ENCODE data around the gene TEX10. TPM values are rescaled to one million over a fixed set of nuclear protein-coding genes. Genes with fewer than 3 reads are reported as not detected.
"Not testable (repeated sequence)": the region's sequence is repeated elsewhere in the genome, so short reads cannot be mapped to it uniquely, and the experiment has no call there.

Gene TEX10
- total RNA-seq, 1 donor from 2014 or later, result 33.6 TPM

DNA sequence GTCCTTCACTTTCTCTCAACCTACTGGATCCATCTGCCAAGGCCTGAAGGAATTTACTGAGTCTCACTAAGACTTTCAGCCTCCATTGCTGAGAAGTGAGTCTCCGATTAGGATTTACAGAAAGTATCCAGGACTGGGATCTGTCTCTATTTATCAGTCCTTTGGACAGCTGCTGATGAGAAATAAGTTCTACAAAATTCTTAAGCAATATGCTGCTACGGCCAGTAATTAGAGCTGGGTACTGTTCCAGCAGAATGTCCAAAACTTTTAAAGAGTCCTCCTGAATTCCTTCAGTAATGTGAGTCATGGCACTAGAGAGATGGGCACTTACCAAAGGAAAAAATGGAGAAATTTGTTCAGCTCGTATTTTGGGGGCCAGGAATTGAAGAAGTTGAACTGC lies 5.9 kb downstream of the TEX10 start:
- DNase-seq, result no peak

DNA sequence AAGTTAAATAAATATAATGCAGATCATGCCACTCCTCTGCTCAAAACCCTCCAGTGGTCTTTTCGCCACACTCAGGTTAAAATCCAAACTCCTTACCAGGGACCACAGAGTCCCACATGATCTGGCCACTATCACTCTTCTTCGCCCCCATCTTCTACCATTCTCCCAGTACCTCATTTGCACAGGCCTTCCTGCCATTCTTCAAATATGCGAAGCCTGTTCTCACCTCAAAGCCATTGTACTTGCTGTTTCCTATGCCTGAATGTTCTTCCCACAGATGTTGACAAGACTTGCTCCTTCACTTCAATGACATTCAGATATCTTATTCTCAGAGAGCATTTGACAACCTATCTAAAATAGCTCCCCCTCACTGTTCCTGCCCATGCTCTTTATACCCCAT lies 10.9 kb downstream of the TEX10 start:
- DNase-seq, result no peak

DNA sequence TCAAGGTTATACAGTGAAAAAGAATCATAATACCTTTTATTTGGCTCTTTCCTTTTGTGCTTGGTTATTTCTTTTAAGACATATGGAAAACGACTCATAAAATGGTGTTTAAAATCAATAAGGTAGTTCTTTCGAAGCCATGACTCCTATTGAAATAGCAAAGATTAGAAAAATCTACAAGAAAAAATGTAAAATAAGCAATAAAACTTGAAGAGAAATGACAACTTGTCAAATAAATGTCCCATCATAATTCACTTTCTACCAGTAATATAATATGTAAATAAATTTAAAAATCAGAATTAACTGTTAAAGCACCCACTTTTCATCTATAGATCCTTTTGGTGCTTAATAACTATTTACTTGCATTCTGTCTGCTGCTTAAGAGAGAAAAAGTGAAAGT lies 12.5 kb downstream of the TEX10 start:
- no peak for DNase-seq

DNA sequence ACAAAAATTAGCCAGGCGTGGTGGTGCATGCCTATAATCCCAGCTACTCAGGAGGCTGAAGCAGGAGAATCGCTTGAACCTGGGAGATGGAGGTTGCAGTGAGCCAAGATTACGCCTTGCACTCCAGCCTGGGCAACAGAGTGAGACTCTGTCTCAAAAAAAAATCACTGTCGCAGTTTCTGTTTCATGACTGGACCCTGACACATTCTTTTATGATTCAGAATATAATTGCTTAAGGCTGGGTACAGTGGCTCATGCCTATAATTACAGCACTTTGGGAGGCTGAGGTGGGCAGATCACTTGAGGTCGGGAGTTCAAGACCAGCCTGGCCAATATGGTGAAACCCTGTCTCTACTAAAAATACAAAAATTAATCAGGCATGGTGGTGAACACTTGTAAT lies 14.0 kb downstream of the TEX10 start:
- not testable (repeated sequence) for DNase-seq

DNA sequence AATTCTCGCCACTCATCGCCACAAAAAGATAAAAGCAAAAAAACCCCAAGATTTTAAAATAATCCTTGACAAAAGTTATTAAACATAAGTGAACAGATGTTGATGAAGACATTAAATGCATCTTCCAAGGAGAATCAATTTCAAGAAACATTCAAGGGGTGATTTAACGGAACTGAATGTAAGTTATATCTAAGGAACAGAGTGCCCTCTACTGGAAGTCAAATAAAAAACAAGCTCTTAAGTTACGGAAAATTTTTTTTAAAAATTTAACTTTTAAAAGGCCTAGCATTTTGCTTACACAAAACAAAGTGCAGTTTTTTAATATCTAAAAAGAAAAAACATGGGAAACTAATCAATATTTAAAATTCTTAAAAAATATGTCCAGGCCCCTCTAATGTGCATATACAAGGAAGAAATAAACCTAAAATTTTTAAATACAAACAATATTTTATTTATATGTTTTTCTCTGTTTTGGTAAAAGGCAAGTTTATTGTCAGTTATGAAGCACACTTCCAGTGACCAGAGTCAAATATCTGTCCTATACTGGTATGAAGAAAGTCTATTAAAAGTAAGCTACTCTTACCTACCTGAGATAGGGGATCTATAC lies 28.0 kb downstream of the TEX10 start:
- no peak for DNase-seq

DNA sequence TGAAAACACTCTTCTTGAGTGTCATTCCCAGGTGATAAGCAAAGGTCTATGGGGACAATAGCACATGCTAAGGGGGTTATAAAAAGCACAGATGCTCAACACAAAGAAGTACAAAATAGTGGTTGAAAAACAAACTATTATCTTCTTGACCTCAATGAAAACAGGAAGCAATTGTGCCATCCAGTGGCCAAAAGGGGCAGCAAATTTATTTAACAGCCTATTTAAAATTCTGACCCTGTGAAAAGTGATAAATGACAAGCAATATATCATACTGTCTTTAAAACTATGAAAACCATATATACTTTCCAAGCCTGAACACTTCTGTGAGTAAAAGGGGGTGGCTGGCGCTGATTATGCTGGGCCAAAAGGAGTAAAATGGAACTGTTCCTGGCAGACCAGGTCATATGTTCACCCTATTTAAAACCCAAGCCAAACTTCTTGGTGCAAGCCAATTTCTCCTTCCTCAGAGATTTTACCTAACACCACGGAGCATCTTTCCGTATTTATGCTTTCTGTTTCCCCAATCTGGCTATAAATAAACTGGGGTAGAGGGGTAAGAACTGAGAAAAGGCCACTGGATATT lies 29.7 kb downstream of the TEX10 start:
- no peak for DNase-seq

DNA sequence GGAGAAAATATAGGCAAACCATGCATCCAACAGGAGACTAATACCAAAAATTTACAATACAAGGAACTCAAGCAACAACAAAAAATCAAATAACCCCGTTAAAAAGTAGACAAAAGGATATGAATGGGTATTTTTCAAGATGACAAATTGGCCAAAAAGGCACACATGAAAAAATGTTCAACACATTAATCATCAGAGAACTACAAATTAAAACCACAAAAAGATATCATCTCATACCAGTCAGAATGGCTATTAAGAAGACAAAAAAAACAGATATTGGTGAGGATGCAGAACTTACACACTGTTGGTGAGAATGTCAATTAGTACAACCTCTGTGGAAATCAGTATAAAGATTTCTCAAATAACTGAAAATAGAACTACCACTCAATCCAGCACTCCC lies 35.0 kb downstream of the TEX10 start:
- DNase-seq, result no peak

DNA sequence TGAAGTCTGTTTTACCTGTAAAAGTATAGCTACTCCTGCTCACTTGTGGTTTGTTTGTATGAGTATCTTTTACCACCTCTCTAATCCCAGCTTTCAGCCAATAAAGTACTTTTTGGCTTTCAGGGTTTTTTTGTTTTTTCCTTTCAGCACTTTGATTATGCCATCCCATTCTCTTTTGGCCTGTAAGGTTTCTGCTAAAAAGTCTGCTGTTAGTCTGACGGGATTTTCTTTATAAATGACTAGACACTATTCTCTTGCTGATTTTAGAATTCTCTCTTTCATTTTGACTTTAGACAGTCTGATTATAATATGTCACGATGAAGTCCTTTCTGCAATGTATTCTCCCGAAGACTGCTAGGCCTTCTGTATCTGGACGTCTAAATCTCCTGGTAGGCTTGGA lies 37.2 kb downstream of the TEX10 start:
- no peak for DNase-seq

DNA sequence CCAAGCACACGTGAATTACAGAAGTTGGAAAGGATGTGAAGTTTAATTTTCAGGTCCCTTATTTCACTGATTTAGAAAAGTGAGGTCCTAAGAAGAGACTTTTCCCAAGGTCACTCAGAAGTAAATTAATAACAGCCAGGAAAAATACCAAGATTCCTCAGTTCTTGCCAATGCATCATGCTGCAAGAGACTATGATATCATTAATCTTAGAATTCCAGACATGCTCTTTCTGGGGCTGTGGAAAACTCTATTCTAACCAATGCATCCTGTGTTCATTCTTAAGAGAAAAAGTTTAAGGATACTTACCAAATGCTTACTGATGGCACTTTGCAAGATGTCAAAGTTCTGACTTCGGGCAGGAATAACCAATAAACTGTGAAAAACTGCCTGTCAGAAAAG lies 42.8 kb downstream of the TEX10 start:
- no peak for DNase-seq

DNA sequence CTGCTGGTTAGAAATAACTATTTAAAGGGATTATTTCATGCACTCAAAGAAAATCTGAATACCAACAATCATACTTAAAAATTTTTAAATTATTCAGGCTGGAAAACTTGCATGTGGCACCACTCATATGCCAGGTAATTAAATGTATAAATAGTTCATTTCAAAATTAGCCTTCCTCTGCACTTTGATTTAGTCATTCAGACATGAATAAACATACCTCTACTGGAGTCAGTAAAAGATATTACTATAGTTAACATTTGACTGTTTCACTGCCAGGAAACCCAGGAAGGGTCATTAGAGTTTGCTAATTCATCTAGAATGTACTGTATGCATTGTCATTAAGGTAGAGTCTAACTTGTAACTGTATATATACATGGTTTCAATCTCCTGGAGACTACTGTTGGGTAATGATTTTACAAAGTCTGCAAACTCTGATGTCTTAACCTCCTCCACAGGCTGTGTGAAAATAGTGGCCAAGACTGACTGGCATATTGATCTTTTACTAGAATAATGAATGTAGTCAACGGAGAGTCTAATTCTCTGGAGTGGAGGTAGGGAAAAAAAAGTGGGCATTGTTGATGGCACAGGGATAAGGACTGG lies 43.7 kb downstream of the TEX10 start:
- DNase-seq, result no peak

DNA sequence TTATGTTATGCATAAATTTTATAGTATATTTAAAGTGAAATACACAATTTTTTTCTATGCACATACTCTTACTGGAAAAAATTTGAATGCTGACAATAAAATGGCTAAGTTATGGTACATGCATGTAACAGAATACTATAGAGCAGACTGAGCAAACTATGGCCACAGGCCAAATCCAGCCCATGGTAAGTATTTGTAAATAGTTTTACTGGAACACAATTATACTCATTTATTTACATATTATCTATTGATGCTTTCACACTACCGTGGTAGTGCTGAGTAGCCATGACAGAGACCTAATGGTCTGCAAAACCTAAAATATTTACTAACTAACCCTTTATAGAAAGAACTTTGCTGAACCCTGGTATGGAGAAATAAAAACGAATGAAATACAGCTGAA lies 45.7 kb downstream of the TEX10 start:
- no peak for DNase-seq

DNA sequence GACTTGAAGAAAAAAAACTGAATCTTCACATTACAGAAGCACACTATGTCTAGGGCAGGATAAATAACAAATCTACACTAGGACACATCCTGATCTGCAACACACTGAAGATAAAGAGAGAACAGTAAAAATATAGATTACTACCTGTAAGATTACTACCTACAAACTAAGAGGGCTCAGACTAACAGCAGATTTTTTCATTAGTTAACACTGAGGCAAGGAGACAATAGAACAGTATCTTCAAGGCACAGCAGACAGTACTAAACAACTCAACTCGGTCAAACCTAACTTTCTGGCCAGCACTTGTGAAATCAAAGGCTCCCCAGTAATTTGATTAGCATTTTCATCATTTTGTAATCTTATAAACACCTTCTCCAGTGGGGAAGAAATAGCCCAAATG lies 46.5 kb downstream of the TEX10 start:
- no peak for DNase-seq

DNA sequence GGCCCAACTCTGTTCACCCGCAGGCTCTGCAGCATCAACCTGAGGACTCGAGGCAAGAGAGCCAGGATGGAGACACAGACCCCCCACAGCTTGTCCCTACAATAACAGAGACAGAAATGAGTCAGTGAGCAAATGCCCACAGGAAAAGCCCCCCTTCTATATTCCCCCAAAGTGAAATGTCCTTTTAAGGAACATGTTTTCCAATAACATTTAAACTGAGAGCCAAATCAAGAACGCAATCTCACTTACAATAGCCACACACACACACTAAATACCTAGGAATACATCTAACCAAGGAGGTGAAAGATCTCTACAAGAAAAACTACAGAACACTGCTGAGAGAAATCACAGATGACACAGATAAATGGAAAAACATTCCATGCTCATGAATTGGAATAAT lies 49.0 kb downstream of the TEX10 start:
- no peak for DNase-seq

DNA sequence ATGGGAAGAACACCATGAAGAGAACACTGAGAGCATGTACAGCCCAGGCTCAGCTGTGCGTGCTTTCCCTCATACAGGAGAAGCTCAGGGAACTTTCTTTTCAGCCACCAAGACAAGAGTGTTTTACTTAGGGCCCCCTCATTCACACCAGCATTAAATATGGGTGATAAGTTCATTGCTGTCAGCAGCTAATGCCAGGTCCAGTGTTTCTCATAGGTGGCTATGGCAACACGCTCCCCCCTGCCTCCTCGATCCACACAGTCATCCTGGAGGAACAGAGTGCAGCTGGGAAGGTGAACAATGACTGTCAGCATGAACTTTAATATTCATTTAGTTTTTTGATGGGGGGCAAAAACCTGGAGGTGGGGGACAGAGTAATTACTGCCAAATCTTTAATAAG lies 54.4 kb downstream of the TEX10 start:
- no peak for DNase-seq

DNA sequence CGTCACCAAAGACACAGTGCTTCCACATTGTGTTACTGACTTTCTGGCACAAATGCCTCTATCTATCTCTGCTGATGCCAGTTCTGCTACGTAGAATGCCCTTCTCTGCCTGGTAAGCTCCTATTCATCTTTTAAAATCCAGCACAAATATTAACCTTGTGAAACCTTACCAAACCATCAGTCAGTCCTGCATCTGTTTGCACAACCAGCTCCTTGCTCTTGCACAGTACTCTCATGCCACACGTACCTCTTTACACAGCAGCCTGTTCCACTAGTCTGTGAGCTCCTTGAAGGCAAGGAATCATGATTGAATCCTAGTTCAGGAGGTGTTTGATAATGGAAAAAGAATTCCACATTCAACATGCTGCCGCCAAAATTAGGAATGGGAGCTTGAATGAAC lies 56.3 kb downstream of the TEX10 start:
- DNase-seq, result no peak

DNA sequence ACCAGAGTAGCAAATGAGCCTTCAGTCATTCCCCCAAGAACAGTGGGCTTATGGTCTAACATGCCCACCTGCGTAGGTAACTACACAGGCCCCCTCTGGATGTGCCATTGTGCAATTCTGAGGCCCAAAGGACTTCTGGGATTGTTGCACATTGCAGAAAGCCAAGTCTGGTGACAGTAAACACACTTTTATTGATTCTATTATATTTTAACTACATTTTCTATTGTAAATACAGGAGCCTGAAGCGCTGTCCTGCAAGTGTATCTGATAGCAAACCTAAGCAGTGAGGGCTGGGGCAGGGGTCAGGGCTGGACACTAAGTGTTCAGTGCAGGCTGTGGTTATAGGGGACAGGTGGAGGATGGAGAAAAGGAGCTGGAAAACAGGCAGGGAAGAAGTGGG lies 57.5 kb downstream of the TEX10 start:
- no peak for DNase-seq

DNA sequence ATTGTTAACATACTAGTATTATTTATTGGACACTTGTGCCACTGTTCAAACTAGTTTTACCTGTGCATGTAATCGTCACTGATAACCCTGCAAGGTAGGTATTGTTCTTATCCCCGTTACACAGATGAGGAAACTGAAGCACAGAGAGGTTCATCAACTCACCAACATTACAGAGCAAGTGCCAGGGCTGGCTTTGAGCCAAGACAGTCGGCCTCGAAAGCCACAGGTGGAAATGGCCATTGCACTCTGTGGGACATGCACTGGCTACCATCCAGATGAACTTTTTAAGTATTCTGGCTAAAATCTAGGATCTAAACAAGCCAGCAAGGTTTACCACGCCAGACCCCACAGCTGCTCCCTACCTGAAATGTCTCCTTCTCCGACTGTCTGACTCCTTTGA lies 57.9 kb downstream of the TEX10 start:
- no peak for DNase-seq

DNA sequence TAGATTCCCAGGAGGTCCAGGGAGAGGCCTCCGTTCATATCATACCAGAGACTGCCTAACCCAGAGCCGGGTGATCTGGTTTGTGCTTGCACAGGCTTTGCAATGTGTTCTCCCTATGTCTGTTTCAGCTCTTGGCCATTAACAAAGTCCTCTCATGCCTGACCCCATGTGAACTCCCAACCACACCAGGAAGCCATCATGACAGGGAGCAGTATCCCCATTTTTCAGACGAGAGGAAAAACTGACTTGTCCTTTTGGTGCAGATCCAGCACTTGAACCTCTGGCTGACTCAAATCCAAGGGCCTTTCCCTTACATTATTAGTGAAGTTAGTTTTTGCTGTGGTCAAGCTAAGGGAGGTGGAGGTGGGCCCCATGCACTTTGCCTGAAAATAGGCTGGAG lies 58.4 kb downstream of the TEX10 start:
- DNase-seq, result no peak

DNA sequence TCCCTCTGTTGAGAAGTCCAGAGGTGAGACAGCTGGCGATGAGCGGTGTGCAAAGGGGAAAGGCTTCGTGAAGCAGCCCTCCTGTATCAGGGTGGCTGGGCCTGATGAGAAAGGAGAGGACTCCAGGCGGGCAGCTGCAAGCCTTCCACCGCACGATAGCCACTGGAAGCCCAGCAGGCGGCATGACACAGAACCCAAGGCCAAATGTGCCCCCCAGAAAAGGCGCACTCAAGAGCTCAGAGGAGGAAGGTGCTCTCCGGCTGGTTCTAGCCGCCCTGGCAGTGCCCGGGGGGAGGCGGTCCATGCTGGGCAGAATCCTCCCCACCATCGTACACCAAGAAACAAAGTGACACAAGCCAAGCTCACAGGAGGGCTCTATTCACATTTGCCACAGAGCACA lies 60.3 kb downstream of the TEX10 start:
- no peak for DNase-seq

DNA sequence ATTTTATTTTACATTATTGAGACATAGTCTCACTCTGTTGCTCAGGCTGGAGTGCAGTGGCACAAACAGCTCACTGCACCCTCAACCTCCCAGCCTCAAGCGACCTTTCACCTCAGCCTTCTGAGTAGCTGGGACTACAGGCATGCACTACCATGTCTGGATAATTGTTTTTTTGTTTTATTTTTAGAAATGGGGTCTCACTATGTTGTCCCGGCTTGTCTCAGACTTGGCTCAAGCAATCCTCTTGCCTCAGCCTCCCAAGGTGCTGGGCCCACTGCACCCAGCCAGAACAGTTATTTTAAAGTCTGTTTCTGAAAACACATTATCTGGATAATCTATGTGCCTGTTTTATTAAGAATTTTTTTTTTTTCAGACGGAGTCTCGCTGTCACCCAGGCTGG lies 62.0 kb downstream of the TEX10 start:
- DNase-seq, result no peak

DNA sequence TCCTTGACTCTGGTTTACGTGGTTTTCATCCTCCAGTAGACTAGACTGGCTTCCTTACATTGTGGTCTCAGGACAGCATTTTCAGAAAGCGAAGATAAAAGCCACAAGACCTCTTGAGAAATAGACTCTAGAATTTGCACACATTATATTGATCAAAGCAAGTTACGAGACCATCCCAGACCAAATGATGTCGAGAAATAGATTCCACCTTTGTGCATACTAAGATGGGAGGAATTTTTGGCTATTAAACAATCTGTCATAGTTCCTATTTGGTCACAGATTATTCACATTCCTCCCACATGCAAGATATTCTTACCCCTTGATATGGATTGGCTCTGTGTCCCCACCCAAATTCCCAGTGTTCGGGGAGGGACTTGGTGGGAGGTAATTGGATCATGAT lies 65.6 kb downstream of the TEX10 start:
- DNase-seq, result no peak

DNA sequence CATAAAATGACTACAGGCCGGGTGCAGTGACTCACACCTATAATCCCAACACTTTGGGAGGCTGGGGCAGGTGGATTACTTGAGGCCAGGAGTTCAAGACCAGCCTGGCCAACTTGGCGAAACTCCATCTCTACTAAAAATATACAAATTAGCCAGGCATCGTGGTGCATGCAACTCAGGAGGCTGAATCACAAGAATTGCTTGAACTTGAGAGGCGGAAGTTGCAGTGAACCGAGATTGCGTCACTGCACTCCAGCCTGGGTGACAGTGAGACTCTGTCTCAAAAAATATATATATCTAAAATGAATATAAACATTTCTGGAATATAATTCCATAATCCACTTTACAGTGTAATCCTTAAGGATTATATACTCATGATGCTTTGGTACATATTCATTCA lies 66.5 kb downstream of the TEX10 start:
- no peak for DNase-seq

DNA sequence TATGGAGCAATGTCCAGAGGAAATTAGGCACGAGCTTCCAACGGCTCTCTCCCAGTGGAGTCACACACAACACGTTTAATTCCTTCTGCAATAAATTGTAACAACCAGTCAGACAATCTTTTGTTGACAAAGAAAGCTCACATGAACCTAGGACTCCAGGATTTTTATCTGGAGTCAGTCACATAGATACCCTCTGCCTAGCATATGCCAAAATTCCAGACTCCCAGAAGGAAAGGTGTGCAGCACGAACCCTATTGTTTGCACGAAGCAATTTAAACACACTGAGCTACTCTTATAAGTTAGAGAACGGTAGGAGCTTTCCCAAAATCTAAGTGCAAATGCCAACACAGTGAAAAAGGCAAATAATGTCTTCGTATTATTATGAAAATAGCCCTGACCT lies 67.1 kb downstream of the TEX10 start:
- no peak for DNase-seq

DNA sequence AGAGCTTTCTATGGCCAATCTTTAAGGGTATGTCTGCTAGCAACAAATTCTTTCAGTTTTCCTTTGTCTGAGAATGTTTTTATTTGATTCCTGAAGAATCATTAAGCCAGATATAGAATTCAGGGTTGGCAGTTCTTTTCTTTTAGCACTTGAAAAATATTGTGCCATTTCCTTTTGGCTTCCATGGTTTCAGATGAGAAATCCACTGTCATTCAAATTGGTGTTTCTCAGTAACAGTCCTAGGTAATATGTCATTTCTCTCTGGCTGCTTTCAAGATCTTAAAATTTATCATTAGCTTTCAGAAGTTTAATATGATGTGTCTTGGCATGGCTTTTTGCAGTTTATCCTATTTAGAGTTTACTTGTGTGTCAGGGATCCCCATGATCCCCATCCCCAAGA lies 67.7 kb downstream of the TEX10 start:
- DNase-seq, result no peak

DNA sequence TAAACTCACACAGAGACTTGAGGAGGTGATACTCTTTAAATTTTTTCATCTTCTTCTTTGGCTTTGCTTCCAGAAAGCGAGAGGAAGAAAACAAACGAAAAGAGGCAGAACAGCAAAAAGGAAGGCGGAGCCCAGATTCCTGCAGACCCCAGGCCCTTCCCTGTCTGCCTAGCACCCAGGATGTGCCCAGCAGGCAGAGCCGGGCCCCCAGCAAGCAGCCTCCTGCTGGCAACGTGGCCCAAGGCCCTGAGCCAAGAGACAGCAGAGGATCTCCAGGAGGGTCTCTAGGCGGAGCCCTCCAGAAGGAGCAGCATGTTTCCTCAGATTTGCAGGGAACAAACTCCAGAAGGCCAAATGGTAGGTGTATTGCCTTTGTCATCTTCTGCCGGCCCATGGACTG lies 68.5 kb downstream of the TEX10 start:
- DNase-seq, result no peak

All from skin of body (tissue), 2 donors.